GM12873 (cell line): ENCODE results near the gene ABHD4.
A peak's percentile ranks its signal among the peaks of the same experiment; 100 is the strongest.

Source experiments
- CTCF ChIP-seq: IDR thresholded peaks from 2 replicates; pipeline ENCODE4 v1.5.1; 2012; ENCODE audit warnings: low read depth, mild to moderate bottlenecking, moderate library complexity, low read length, control low read depth; ENCODE audit not compliant: insufficient read depth; ENCODE audit errors: missing control alignments

Gene ABHD4

GRCh38 chr14:22565391-22565945 lies 32.6 kb upstream of the ABHD4 start:
- no peak for TF ChIP-seq CTCF

GRCh38 chr14:22566845-22567244 lies 31.3 kb upstream of the ABHD4 start:
- TF ChIP-seq CTCF: no peak

DNA sequence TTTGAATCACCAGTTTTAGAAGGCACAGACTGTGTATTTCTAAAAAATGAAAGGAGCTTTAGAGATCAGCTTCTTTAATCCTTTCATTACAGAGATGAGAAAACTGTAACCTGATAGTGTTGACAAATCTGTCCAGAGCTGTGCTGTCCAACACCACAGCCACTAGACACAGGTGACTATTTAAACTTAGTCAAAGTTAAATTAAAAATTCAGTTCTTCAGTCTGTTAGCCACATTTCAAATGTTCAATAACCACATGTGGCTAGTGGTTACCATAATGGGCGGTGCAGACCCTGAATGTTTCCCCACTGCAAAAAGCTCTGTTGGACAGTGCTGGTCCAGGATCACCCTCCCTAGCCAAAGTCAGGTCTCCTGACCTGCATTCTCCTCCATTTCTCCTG lies 30.7 kb upstream of the ABHD4 start:
- no peak for TF ChIP-seq CTCF

GRCh38 chr14:22569106-22569736 lies 28.9 kb upstream of the ABHD4 start:
- no peak for TF ChIP-seq CTCF

DNA sequence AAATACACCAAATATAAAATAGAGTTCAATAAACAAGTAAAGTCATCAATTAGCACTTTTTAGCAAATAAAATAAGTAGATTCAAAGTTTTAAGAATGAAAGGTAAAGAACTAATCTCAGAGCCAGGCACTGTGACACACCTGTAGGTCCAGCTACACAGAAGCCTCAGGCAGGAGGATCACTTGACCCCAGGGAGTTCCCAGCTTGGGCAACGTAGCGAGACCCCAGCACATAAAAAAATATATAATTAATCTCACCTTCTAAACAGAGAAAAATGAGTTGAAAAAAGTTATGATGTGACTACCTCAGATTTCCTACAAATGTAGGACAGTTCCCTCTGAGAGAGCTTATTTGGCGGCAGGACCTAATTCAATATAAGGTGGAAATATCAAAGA lies 28.4 kb upstream of the ABHD4 start:
- TF ChIP-seq CTCF: no peak

- peak; percentile 98 for TF ChIP-seq CTCF
Measured at GRCh38 chr14:22570132-22570949, 27.8 kb upstream of the ABHD4 start.

DNA sequence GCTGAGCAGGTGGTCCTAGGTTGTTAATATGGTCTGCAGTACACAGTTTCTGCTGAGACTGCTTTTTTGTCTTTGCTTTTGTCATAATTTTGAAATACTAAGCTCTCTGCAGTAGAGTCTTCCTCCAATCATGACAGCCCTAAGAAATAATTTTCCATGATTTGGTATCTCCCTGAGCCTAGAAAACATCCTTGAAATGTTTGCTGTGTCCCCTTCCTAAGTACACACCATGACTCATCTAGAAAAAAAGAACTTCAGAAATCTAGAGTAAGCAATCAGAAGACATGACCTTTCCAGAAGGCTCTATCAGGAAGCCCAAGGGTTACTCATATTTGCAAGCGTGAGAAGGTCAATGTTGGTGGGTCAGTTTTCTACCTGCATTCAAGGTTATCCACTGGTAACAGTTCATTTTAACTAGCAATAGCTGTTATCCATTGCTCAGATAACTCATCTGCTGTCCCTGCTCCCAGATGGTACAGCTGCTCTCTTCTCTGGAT lies 25.5 kb upstream of the ABHD4 start:
- no peak for TF ChIP-seq CTCF
